Measurements from ENCODE around the gene RB1. TPM values are rescaled to one million over a fixed set of nuclear protein-coding genes. Genes with fewer than 3 reads are reported as not detected.

The RB1 gene
- total RNA-seq, 1 donor = 8.3 TPM

- no peak for DNase-seq (ENCODE audit: low read depth in 2 of 3, low spot score in 2 of 3)
Measured at GRCh38 chr13:48491423-48492095, 188.0 kb downstream of the RB1 start.

- no peak for DNase-seq (ENCODE audit: low read depth in 2 of 3, low spot score in 2 of 3)
Measured at GRCh38 chr13:48492096-48492440, 188.5 kb downstream of the RB1 start.

GRCh38 chr13:48492470-48493065, 189.0 kb downstream of the RB1 start:
- peak; percentile 52 to 95 (median 84) for DNase-seq (ENCODE audit: low read depth in 2 of 3, low spot score in 2 of 3)

- peak in 1 of 3 donors; percentile 27 for DNase-seq (ENCODE audit: low read depth in 2 of 3, low spot score in 2 of 3)
Measured at GRCh38 chr13:48493066-48493765, 189.7 kb downstream of the RB1 start.

- DNase-seq (ENCODE audit: low read depth in 2 of 3, low spot score in 2 of 3) = no peak
Measured at GRCh38 chr13:48493851-48494250, 190.3 kb downstream of the RB1 start.

GRCh38 chr13:48494874-48495273, 191.3 kb downstream of the RB1 start:
- peak in 1 of 3 donors; percentile 60 for DNase-seq (ENCODE audit: low read depth in 2 of 3, low spot score in 2 of 3)

- no peak for DNase-seq (ENCODE audit: low read depth in 2 of 3, low spot score in 2 of 3)
Measured at GRCh38 chr13:48496271-48497161, 193.0 kb downstream of the RB1 start.

- DNase-seq (ENCODE audit: low read depth in 2 of 3, low spot score in 2 of 3) = no peak
Measured at GRCh38 chr13:48497669-48498068, 194.1 kb downstream of the RB1 start.

- peak in 2 of 3 donors; percentile 80 to 87 for DNase-seq (ENCODE audit: low read depth in 2 of 3, low spot score in 2 of 3)
Measured at GRCh38 chr13:48500652-48501197, 197.2 kb downstream of the RB1 start.

- no peak for DNase-seq (ENCODE audit: low read depth in 2 of 3, low spot score in 2 of 3)
Measured at GRCh38 chr13:48501705-48502104, 198.2 kb downstream of the RB1 start.

- DNase-seq (ENCODE audit: low read depth in 2 of 3, low spot score in 2 of 3) = no peak
Measured at GRCh38 chr13:48502601-48503319, 199.2 kb downstream of the RB1 start.

GRCh38 chr13:48504606-48505005, 201.1 kb downstream of the RB1 start:
- peak in 1 of 3 donors; percentile 12 for DNase-seq (ENCODE audit: low read depth in 2 of 3, low spot score in 2 of 3)

GRCh38 chr13:48505012-48505411, 201.5 kb downstream of the RB1 start:
- DNase-seq (ENCODE audit: low read depth in 2 of 3, low spot score in 2 of 3) = peak in 1 of 3 donors; percentile 21

- peak; percentile 28 to 97 (median 94) for DNase-seq (ENCODE audit: low read depth in 2 of 3, low spot score in 2 of 3)
Measured at GRCh38 chr13:48505597-48506091, 202.1 kb downstream of the RB1 start.

GRCh38 chr13:48506092-48506701, 202.6 kb downstream of the RB1 start:
- no peak for DNase-seq (ENCODE audit: low read depth in 2 of 3, low spot score in 2 of 3)

GRCh38 chr13:48507021-48507420, 203.5 kb downstream of the RB1 start:
- no peak for DNase-seq (ENCODE audit: low read depth in 2 of 3, low spot score in 2 of 3)

GRCh38 chr13:48508011-48508410, 204.5 kb downstream of the RB1 start:
- no peak for DNase-seq (ENCODE audit: low read depth in 2 of 3, low spot score in 2 of 3)

- no peak for DNase-seq (ENCODE audit: low read depth in 2 of 3, low spot score in 2 of 3)
Measured at GRCh38 chr13:48510698-48511097, 207.1 kb downstream of the RB1 start.

GRCh38 chr13:48511621-48512230, 208.2 kb downstream of the RB1 start:
- no peak for DNase-seq (ENCODE audit: low read depth in 2 of 3, low spot score in 2 of 3)

Measured in hematopoietic multipotent progenitor cell (in vitro differentiated cells).